Mesenchymal stem cell (in vitro differentiated cells and primary cell): ENCODE results near the gene KRTAP10-5. TPM values are rescaled to one million over a fixed set of nuclear protein-coding genes. Genes with fewer than 3 reads are reported as not detected.
"Not testable (repeated sequence)": the region's sequence is repeated elsewhere in the genome, so short reads cannot be mapped to it uniquely, and the experiment has no call there.

Experiments
- DNase-seq: peaks from one replicate; pipeline ENCODE4 v3.0.0-alpha.2; 2013
- H2AFZ ChIP-seq: one replicate; pipeline ENCODE4 v1.6.1; 2013; ENCODE audit warnings: low read depth, mild to moderate bottlenecking, control low read depth, inconsistent platforms, low read length, moderate library complexity
- H2AK5ac ChIP-seq: 2 replicates; pipeline ENCODE4 v1.6.1; 2013; ENCODE audit warnings: low read length, moderate library complexity, mild to moderate bottlenecking, inconsistent platforms; ENCODE audit not compliant: severe bottlenecking
- H2BK120ac ChIP-seq: one replicate; pipeline ENCODE4 v1.6.1; 2013; ENCODE audit warnings: low read depth, mild to moderate bottlenecking, inconsistent platforms, low read length, moderate library complexity
- H2BK12ac ChIP-seq, 2 experiments: one replicate each; pipeline ENCODE4 v1.6.1; 2013; ENCODE audit warnings: inconsistent platforms in 2 of 2, low read length in 2 of 2, mild to moderate bottlenecking in 2 of 2, moderate library complexity in 2 of 2, control low read depth in 1 of 2
- H2BK15ac ChIP-seq: one replicate; pipeline ENCODE4 v1.6.1; 2013; ENCODE audit warnings: mild to moderate bottlenecking, low read depth, inconsistent platforms; ENCODE audit not compliant: poor library complexity, severe bottlenecking
- H2BK5ac ChIP-seq: 2 replicates; pipeline ENCODE4 v1.6.1; 2013; ENCODE audit warnings: low read depth, mild to moderate bottlenecking, low read length, control low read depth, inconsistent platforms; ENCODE audit not compliant: poor library complexity, severe bottlenecking
- H3K14ac ChIP-seq, 2 experiments: one replicate each; pipeline ENCODE4 v1.6.1; 2013; ENCODE audit warnings: inconsistent platforms in 2 of 2, low read length in 2 of 2, control low read depth in 1 of 2, mild to moderate bottlenecking in 1 of 2, moderate library complexity in 1 of 2
- H3K18ac ChIP-seq, 2 experiments: one replicate each; pipeline ENCODE4 v1.6.1; 2013; ENCODE audit warnings: inconsistent platforms in 2 of 2, low read length in 2 of 2, control low read depth in 1 of 2, low read depth in 1 of 2, mild to moderate bottlenecking in 1 of 2
- H3K23ac ChIP-seq, 2 experiments: one replicate each; pipeline ENCODE4 v1.6.1; 2013; ENCODE audit warnings: inconsistent platforms in 2 of 2, low read length in 2 of 2, mild to moderate bottlenecking in 2 of 2, moderate library complexity in 2 of 2, control low read depth in 1 of 2
- H3K27ac ChIP-seq: 2 replicates; pipeline ENCODE4 v1.5.1; 2013; ENCODE audit warnings: mild to moderate bottlenecking, moderate library complexity, low read length, control low read depth, inconsistent platforms; ENCODE audit not compliant: poor library complexity, severe bottlenecking
- H3K27me3 ChIP-seq, 2 experiments: 2 replicates each; pipeline versions ENCODE4 v1.6.1 to v1.7.0; 2013; ENCODE audit warnings: low read length in 2 of 2, mild to moderate bottlenecking in 2 of 2, moderate library complexity in 2 of 2, control low read depth in 1 of 2, inconsistent platforms in 1 of 2; ENCODE audit not compliant: control insufficient read depth in 1 of 2, insufficient read depth in 1 of 2
- H3K36me3 ChIP-seq, 2 experiments: 2 replicates each; pipeline versions ENCODE4 v1.6.1 to v1.7.0; 2013; ENCODE audit warnings: low read length in 2 of 2, control low read depth in 1 of 2, inconsistent platforms in 1 of 2, low read depth in 1 of 2, mild to moderate bottlenecking in 1 of 2; ENCODE audit not compliant: insufficient read depth in 2 of 2, control insufficient read depth in 1 of 2
- H3K4ac ChIP-seq, 2 experiments: one replicate each; pipeline ENCODE4 v1.6.1; 2013; ENCODE audit warnings: inconsistent platforms in 2 of 2, low read length in 2 of 2, mild to moderate bottlenecking in 2 of 2, moderate library complexity in 2 of 2, control low read depth in 1 of 2, low read depth in 1 of 2
- H3K4me1 ChIP-seq: 2 replicates; pipeline ENCODE4 v1.6.1; 2013; ENCODE audit warnings: low read depth, low read length, control low read depth; ENCODE audit not compliant: control insufficient read depth, insufficient read depth
- H3K4me2 ChIP-seq: 2 replicates; pipeline ENCODE4 v1.6.1; 2013; ENCODE audit warnings: low read length, mild to moderate bottlenecking, inconsistent platforms; ENCODE audit not compliant: poor library complexity, severe bottlenecking
- H3K4me3 ChIP-seq, 2 experiments: 2 replicates each; pipeline versions ENCODE4 v1.5.1 to v1.7.0; 2013; ENCODE audit warnings: low read length in 2 of 2, mild to moderate bottlenecking in 2 of 2, control low read depth in 1 of 2, low read depth in 1 of 2; ENCODE audit not compliant: insufficient read depth in 1 of 2
- H3K79me1 ChIP-seq: replicated peaks from 2 replicates; pipeline ENCODE4 v1.6.1; 2013; ENCODE audit warnings: mild to moderate bottlenecking, control low read depth, low read length, inconsistent platforms; ENCODE audit not compliant: poor library complexity, severe bottlenecking
- H3K9ac ChIP-seq: 2 replicates; pipeline ENCODE4 v1.7.0; 2013; ENCODE audit warnings: mild to moderate bottlenecking, low read length, moderate library complexity
- H3K9me3 ChIP-seq: 2 replicates; pipeline ENCODE4 v1.7.0; 2013; ENCODE audit warnings: mild to moderate bottlenecking, low read length; ENCODE audit not compliant: control insufficient read depth
- H4K8ac ChIP-seq: one replicate; pipeline ENCODE4 v1.6.1; 2013; ENCODE audit warnings: inconsistent platforms, mild to moderate bottlenecking, low read length, moderate library complexity
- H4K91ac ChIP-seq: one replicate; pipeline ENCODE4 v1.6.1; 2013; ENCODE audit warnings: mild to moderate bottlenecking, low read length, inconsistent platforms
- WGBS: methylation state at CpG from one replicate; pipeline ENCODE4 v1.1.7; 2013; ENCODE audit warnings: mixed read lengths; 5-methylcytosine and 5-hydroxymethylcytosine counted together
- polyA plus RNA-seq, 2 experiments: library from polyadenylated mRNA; stranded (reverse); fragments of 200-250 nt; gene quantifications; one replicate each; pipeline ENCODE4 v1.2.3, GENCODE V29; 2013

KRTAP10-5 gene, protein sequence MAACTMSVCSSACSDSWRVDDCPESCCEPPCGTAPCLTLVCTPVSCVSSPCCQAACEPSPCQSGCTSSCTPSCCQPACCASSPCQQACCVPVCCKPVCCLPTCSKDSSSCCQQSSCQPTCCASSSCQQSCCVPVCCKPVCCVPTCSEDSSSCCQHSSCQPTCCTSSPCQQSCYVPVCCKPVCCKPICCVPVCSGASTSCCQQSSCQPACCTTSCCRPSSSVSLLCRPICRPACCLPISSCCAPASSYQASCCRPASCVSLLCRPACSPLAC
- not detected for polyA plus RNA-seq (2013, experiment 1 of 2)
- polyA plus RNA-seq (2013, experiment 2 of 2) = not detected

DNA sequence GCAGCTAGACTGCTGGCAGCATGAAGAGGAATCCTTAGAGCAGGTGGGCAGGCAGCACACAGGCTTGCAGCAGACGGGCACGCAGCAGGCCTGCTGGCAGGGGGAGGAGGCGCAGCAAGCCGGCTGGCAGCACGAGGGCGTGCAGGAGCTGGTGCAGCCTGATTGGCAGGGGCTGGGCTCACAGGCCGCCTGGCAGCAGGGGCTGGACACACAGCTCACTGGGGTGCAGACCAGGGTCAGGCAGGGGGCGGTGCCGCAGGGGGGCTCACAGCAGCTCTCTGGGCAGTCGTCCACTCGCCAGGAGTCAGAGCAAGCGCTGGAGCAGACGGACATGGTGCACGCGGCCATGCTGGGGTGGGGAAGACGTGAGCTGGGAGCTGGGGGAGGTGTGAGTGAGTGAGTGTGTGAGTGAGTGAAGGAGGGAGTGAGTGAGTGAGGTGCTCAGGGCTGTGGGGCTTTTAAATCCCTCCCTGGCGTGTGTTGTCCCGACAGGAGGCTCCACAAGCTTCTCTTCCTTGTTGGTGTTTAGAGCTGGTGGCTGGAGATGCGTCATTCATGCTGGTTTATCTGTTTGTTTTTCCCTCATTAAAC lies at the start of gene KRTAP10-5:
Gene KRTAP10-5, minus strand, starts transcription at position 374 of the 591 bp plus-strand sequence. Its CDS starts 26 bp downstream, at position 348.
- H3K27ac ChIP-seq, H3K4me1 ChIP-seq, H2BK120ac ChIP-seq, H2AK5ac ChIP-seq, H4K8ac ChIP-seq, H3K14ac ChIP-seq, H3K36me3 ChIP-seq, DNase-seq, H2BK5ac ChIP-seq, H3K27me3 ChIP-seq, H2AFZ ChIP-seq, H3K79me1 ChIP-seq, H3K4ac ChIP-seq, H4K91ac ChIP-seq, H2BK15ac ChIP-seq, H3K18ac ChIP-seq, H3K9ac ChIP-seq, H2BK12ac ChIP-seq, H3K4me2 ChIP-seq, H3K23ac ChIP-seq: not testable (repeated sequence)
- WGBS = 75% methylated on average over 19 of the region's 19 CpGs
- peaks cover 35% of the 10 kb centered on the region for H3K9me3 ChIP-seq
- peak within 1 kb of the TSS in 1 of 2 experiments; percentile 21 for H3K4me3 ChIP-seq

DNA sequence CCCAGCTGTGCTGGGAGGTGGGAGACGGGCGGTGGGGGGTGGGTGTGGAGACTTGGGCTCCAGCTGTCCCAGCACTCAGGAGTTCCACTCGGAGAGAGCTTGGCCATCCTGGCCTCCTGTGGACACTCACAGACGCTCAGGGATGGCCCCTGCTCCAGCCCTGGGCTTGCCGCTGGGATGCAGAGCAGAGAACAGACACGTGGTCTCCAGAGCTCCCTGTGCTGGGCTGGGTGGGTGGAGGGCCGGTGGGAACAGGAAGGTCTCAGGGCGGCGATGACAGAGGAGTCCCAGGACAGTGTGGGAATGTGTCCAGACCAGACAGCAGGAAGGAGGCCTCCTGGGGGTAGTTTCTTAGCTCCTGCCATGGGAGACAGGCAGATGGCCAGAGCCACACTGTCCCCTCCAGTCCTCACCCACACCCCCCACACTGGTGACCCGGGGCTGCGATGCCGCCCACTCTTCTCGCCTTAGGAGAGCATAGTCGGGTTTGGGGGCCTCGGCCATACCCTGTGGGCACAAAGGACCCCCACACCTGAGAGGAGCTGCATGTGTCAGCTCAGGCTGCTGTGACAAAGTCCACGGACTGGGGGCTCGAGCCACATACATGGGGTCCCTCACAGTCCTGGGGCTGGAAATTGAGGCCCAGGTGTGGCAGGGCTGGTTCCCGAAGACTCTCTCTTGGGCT lies 48.4 kb upstream of the KRTAP10-5 start:
- Histone ChIP-seq H3K27ac (no peak overlapping the region), H3K4ac (no peak overlapping the region), H2BK12ac (no peak overlapping the region), H3K9ac (no peak overlapping the region), H3K14ac (no peak overlapping the region), H3K4me1 (no peaks in the 10 kb centered on the region), H3K79me1 (no peaks in the 10 kb centered on the region), H2BK120ac (no peak overlapping the region), H3K36me3 (no peaks in the 10 kb centered on the region), H2BK15ac (no peak overlapping the region), H3K23ac (no peak overlapping the region), H3K27me3 (no peaks in the 10 kb centered on the region), H3K18ac (no peak overlapping the region), H3K4me2 (no peak overlapping the region), H3K4me3 (no peak overlapping the region), H4K8ac (no peak overlapping the region), H2AK5ac (no peak overlapping the region), H2AFZ (no peak overlapping the region), H3K9me3 (peaks cover 44% of the 10 kb centered on the region), H2BK5ac (no peak overlapping the region), H4K91ac (no peak overlapping the region)
- WGBS = 74% methylated on average over 16 of the region's 18 CpGs
- DNase-seq = no peak

DNA sequence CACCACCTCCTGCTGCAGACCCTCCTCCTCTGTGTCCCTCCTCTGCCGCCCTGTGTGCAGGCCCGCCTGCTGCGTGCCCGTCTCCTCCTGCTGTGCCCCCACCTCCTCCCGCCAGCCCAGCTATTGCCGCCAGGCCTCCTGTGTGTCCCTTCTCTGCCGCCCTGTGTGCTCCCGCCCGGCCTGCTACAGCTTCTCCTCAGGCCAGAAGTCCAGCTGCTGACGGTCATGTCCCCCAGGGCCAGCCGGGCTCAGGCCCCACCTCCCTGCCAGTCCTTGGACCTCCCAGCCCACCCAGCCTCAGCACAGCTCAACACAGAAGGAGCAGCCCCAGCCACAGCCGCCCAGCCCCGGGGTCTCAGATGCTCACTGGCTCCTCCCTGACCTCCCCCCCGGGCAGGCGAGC lies 47.4 kb upstream of the KRTAP10-5 start:
- H4K8ac ChIP-seq, H3K27ac ChIP-seq, H3K4me3 ChIP-seq, H3K23ac ChIP-seq, H2AFZ ChIP-seq, H3K18ac ChIP-seq, H3K4ac ChIP-seq, H2BK5ac ChIP-seq, H2BK15ac ChIP-seq, H3K9ac ChIP-seq, H3K14ac ChIP-seq, H2AK5ac ChIP-seq, H3K27me3 ChIP-seq, H3K79me1 ChIP-seq, H2BK120ac ChIP-seq, H2BK12ac ChIP-seq, H4K91ac ChIP-seq, H3K4me2 ChIP-seq, DNase-seq, H3K4me1 ChIP-seq, H3K36me3 ChIP-seq: not testable (repeated sequence)
- WGBS = 72% methylated on average over 6 of the region's 15 CpGs
- H3K9me3 ChIP-seq = peaks cover 53% of the 10 kb centered on the region

DNA sequence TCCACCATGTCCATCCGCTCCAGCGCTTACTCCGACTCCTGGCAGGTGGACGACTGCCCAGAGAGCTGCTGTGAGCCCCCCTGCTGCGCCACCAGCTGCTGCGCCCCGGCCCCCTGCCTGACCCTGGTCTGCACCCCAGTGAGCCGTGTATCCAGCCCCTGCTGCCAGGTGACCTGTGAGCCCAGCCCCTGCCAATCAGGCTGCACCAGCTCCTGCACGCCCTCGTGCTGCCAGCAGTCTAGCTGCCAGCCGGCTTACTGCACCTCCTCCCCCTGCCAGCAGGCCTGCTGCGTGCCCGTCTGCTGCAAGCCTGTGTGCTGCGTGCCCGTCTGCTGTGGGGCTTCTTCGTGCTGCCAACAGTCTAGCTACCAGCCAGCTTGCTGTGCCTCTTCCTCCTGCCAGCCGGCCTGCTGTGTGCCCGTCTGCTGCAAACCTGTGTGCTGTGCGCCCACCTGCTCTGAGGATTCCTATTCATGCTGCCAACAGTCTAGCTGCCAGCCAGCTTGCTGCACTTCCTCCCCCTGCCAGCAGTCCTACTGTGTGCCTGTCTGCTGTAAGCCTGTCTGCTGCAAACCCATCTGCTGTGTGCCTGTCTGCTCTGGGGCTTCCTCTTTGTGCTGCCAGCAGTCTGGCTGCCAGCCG lies 46.9 kb upstream of the KRTAP10-5 start:
- not testable (repeated sequence) for H3K27me3 ChIP-seq, H2BK15ac ChIP-seq, H3K18ac ChIP-seq, H3K4me3 ChIP-seq, H3K27ac ChIP-seq, DNase-seq, H4K91ac ChIP-seq, H3K9ac ChIP-seq, H2AK5ac ChIP-seq, H3K4me1 ChIP-seq, H3K4me2 ChIP-seq, H2AFZ ChIP-seq, H3K36me3 ChIP-seq, H3K79me1 ChIP-seq, H2BK5ac ChIP-seq, H3K23ac ChIP-seq, H3K4ac ChIP-seq, H4K8ac ChIP-seq, H2BK12ac ChIP-seq, H3K14ac ChIP-seq, H2BK120ac ChIP-seq
- H3K9me3 ChIP-seq = peaks cover 55% of the 10 kb centered on the region
- WGBS = 80% methylated on average over 20 of the region's 20 CpGs
